HG03159 (cell line): ENCODE measurements around the gene CDH6.
A peak's percentile ranks its signal among the peaks of the same experiment; 100 is the strongest.

ENCODE experiments used
- ATAC-seq: cut with Tn5 transposase; IDR thresholded peaks from one replicate; pipeline ENCODE4 v1.9.1; 2021; ENCODE audit warnings: mild to moderate bottlenecking, moderate library complexity; ENCODE audit not compliant: unreplicated experiment

Gene CDH6

DNA sequence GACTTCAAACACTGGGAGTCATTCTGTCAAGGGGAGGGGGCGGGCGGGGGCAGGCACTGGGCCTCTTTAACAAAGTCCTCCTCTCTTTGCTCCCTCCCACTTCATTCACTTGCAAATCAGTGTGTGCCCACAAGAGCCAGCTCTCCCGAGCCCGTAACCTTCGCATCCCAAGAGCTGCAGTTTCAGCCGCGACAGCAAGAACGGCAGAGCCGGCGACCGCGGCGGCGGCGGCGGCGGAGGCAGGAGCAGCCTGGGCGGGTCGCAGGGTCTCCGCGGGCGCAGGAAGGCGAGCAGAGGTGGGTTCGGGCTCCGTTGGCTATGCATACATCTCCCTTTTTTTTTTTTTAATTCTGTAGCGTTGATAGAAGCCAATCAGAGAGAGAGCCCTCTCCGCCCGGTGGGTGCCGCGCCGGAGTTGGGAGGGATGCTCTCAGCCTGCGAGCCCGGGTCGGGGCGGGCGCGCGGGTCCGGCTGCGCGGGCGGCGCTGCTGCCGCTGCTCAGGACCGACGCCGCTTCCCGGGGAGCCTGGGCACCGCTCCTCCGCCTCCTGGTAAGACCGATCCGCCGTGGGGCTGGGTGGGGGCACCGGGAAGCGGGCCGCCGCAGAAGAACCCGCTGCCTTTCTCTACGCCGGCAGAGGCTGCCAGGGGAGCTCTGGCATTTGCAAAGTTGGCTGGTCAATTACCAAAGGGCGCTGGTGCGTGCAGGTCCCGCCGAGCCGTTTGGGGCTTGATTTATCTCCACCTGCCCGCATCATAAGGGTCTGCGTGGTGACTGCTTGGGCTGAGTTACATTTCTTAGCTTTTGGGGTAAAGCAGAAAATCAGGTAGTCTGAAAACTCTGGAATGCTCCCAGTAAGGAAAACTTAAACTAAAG lies at the start of gene CDH6:
CDH6 (plus strand) TSS at position 96 of the 877 bp plus-strand sequence. CDS start 73,788 bp downstream, outside the sequence.
- ATAC-seq: no peak

DNA sequence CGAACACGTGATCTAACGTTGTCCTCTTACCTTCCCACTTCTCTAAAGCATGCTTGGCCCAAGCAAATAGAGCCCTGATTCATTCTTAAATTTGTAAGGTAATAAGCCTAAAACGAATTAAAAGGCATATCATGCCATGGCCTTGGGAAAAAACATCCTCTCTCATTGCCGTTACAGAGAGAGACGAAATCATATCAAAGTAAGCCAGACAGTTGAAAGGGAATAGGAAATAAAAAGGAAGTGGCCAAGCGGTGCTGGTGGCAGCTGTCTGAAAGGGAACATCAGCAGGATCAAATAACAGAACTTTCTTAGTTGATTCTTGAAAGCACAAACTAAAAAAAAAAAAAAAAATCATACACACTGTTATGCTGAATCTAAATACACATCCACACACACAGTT lies 49.1 kb upstream of the CDH6 start:
- no peak for ATAC-seq

DNA sequence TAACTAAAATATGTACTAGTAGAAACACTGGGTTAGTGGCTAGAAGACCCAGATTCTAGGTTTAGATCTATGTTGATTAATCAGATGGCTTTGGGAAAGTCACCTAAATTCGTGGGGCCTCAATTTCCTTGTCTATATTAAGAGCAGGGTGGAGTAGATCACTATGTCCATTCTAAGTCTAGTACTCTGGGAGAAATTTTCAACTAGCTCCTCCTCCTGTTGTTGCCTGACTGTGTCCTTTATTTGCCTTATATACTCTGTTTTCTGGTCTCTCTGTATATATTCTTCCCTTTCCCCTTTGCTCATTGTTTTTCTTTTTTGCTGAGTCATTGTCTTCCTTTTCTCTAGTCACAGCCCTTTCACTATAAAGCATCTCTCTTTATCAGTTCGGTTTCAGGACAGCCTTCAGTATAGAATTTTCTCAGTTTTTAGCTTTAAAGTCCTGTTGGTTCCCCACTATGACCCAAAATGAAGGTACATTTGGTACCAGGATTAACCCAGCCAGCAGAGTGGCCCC lies 44.5 kb upstream of the CDH6 start:
- no peak for ATAC-seq

DNA sequence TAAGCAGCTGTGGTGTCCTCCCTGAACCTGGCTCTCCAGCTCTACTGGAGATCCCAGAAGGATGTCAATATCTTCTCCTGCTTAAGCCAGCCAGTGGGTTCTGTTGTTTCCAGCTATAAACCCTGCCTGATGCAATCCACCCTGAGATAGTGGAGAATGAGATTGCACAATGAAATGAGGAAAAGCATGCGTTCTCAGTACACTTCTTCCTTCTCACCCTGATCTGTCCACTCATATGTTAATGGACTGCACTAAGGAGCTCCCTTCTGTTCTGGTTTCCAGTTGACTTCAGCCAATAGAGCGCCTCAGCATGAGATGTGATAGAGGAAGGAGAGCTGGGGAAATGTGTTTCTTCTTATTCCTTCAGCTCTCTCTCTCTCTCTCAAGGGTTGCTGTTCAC lies 40.0 kb upstream of the CDH6 start:
- no peak for ATAC-seq

DNA sequence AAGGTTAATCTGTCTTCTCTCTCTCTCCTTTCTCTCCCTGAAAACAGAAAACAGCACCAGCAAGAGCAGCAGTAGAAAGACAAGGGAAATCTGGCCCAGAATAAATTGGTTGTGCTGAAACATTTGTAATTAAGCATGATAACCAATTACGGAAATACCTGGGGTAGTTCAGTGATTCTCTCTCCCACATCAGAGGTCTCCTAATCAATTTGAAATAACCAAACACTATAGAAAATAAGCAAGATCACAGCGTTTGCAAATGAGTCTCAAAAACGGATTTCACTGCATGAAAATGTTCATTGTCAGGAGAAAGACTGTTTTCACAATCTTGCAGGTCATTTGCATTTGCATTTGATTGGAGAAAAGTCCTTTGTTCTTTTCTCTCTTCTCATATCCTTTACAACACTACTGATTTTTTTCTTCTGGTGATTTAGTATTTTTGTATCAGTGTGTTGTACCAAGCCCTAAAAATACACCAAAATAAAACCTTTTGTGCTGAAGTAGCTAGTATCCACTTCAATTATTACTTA lies 36.8 kb upstream of the CDH6 start:
- ATAC-seq: no peak

DNA sequence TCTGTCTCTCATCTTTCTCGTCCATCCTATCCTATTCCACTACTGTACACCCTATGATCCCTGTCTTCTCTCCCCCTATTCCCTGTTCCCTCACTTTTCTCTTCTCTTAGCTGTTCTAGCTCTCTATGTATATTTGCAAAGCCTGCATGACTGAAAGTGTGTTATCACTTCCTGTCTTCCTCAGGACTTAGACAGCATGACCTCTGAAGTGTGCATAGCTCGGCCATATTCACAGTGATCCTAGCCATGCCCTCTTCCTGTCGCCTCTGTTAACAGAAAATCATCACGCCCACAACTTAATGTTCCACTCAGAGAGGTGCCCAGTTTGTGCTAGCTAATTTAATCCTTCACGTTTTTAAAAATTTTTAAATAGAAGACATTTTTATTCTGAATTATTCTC lies 35.8 kb upstream of the CDH6 start:
- ATAC-seq: no peak

DNA sequence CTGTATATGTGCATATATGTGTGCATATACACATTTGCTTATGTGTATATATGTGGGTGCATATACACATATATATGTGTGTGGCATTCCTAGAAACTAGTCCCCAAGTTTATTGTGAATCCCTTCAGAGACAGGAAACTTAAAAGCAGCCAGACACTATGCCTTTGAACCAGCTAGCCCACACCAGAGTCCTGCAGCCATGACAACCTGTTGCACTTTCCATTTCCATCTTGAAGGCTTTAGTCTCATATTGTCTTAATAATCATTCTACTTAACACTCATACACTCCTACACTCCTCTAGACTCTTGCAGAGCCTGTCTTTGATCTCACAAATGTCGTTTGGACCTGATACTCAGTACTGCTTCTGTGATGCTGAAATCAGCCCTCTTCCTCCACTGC lies 34.8 kb upstream of the CDH6 start:
- no peak for ATAC-seq

DNA sequence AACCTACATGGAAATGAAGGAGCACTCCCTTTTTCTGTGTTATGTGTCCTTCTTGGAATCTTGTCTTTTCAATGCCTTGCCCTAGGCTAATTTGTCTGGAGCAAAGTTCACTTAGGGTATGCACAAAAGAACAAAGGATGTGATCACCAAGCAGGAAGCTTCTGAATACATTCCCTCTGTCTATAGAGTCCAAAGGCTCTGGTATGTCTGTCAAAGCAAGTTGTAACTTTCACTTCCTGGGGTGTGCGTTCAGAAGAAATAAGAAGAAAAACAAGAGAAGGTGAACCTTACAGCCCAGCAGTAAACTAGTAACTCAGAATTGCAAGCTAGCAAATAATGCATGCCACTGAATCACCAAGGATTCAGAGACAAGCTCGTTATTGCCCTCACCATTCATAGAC lies 31.7 kb upstream of the CDH6 start:
- ATAC-seq: no peak

DNA sequence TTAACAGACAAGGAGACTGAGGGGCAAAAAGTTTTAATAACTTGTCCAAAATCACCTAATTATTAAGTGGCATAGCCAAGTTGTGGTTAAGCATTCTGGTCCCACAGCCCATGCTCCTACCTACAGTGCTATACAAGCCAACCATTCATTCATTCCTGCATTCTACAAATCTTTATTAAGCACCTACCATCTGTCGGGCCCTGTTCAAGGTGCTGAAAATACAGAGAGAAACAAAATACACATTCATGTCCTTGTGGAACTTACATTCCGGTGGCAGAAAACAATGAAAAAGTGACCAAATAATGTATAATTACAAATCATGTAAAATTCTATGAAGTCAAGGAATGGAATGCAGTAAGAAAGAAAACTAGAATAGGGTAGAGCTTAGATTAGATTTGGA lies 27.8 kb upstream of the CDH6 start:
- ATAC-seq: no peak

DNA sequence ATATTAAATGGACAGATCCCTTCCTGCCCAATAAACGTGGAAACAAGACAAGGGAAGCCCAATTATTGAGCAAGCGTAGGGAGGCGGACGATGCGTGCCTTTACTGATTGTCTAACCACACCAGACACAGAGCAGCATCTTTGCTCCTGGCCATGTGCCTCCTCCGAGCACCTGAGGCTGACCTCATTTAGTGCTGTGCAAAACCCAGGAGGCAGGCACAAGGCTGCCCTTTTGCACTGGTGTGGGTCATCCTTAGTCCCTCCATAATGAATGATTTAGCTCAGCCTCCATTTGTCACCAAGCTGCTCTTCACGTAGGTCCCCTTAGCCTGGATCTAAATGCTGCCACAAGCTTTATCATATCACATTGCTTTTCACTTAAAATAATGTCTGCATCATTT lies 24.1 kb upstream of the CDH6 start:
- ATAC-seq: no peak

DNA sequence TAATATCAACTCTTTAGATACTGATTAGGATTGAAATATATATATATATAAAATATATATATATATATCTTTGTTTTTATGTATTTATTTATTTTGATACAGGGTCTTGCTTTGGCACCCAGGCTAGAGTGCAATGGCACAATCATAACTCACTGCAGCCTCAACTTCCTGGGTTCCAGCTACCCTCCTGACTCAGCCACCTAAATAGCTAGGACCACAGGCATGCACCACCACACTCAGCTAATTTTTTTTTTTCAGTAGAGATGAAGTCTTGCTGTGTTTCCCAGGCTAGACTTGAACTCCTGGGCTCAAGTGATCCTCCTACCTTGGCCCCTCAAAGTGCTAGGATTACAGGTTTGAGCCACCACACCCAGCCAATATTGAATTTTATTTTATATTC lies 20.6 kb upstream of the CDH6 start:
- ATAC-seq: no peak

DNA sequence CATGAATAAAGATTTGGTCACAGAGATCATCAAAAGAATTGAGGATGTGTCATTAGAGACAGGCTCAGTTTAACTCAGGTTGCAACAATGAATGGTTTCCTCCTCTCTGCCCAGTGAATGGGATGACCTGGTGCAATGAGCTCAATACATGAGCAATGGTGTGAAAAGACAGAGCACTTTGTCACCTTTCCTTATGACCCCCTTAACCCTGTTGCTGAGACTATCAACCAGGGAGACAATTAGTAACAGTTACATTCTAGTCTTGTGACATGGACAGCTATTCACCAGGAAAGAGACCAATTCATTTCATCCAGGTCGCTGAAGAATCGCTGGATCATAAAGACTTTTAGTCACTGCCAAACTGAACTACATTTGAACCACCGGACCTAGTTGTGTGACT lies 19.9 kb upstream of the CDH6 start:
- ATAC-seq: no peak

DNA sequence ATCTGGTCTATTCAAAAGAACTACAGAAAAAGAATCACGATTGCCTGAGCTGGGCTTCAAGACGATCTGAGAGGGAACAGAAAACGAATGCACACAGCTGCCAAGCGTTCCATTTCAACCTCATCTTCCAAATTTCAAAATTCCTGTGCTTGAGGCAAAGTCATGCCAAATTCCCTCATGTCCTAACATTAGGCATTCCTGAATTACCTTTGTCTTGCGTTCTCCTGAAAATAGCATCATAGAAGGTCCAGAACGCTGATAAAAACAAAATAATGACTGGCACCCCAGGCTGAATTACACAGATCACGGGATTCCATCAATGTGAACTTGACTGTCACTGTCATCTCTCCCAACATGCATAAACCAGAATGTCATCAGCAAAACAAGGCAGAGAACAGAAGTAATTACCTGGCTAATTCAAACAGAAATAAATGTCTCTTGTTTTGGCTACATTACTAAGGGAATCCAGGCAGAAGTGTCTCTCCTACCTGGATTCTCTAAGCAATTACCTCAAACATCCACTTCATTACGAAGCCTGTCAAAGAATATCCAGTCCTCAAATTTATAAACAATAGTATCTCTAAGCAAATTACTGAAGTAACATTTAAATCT lies 12.0 kb upstream of the CDH6 start:
- no peak for ATAC-seq

DNA sequence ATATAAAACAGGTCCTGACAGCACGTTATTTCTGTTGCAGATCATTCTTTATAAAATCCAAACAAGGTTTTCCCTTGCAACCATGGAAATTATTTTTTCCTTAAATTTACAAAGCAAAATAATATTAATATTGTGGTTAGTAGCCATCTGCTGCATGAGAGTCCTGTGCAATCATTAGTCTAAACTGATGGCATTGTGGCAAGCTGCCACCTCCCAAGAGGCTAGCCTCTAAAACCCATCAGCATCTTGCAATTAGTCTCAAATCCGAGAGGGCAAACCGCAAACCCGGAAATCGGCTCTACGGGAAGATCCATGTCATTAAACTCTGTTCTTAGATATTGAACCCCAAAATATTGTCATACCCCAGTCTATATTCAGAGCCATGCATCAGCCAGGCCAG lies 11.3 kb upstream of the CDH6 start:
- ATAC-seq: no peak

DNA sequence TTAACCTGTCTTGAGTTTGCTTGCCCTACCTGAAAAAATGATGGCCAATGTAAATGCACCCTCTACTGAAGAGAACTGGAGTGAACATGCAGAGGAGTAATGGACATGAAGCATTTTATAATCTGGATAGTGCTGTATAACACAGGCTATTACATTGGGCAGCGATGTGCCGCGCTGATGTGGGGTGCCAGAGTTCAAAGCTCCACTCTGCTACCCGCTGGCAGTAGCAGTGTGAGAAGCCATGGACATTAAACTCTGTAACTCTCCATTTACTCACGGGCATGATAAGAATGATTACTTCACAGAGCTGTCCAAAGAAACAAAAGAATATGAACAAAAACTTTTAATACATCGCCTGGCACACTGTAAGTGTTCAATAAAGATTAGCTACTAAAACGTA lies 7.5 kb upstream of the CDH6 start:
- ATAC-seq: no peak

DNA sequence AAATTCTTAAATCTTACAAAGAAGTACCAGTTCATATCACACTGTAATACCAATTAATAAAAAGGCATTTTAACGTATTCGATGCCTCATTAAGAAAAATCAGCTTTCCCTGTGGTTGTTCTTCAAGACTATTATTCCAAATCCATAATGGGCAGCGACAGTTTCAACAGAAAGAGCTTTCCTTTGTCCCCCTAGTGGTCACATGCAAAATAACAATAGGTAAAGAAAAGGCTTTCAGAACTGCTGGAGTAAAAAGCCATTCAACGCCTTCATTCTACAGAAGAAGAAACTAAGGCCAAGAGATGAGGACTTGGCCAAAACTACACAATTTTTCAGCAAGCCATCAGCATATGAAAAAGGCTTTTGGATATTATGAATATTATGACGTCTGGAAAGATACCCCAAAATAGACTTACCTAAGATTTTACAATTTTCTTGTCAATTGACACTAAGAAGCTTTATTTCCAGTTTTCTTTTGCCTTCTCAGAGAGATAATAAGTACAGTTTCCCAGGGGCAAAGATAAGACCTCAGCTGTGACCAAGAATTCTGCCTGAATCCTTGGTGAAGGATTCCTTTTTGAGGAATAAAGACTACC lies 6.7 kb upstream of the CDH6 start:
- peak; percentile 70 for ATAC-seq

DNA sequence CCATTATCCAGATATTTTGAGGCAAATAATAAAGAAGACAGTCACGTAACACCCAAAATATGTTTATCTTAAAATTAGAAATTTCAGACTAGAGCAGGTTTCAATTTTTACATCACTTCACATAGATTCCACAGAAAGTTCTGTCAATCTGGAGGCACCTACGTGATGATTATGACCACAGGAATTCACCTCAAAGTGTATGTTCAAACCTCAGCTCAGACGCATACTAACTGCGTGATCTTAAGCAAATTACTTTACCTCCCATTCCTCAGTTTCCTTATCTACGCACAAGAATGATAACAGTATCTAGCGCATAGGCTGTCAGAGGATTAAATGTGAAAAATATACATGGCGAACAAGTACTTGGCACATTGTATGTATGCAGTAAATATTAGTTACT lies 5.9 kb upstream of the CDH6 start:
- ATAC-seq: no peak

DNA sequence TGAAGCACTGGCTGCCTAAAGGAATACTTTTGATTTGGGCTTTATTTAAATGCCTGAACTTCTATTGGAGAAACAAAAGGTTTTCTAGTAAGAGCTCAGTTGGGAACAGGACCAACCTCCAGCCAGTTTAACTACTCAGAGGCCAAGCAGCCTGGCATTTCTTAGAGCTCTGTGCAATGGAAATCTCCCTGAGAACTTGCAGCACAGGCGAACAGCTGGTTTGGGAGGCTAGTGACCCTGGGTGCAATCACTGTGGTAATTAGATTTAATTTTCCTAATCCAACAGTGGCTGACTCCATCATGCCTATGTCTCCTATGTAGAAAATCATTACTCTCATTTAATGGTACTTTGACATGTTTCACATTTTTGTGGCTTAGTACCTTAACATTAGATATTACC lies 1.0 kb upstream of the CDH6 start:
- ATAC-seq: no peak

DNA sequence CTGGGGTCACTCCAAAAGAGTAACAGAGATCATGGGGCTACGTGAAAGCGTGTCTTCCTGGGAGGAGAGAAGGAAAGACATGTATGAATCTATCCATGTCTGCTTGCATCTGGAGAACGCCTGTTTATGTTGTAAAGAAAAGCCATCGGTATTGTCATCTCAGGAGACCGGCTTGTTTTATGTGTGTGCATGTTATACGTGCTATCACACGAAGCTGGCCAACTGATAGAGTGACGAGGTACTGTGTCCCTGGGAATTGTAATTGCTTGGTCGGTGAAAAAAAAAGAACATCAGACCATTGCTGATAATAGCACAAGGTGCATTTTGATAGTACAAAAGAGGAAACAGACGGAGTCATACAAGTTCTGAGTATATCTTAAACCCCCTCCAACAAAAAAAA lies 370 bp upstream of the CDH6 start:
- ATAC-seq: no peak

DNA sequence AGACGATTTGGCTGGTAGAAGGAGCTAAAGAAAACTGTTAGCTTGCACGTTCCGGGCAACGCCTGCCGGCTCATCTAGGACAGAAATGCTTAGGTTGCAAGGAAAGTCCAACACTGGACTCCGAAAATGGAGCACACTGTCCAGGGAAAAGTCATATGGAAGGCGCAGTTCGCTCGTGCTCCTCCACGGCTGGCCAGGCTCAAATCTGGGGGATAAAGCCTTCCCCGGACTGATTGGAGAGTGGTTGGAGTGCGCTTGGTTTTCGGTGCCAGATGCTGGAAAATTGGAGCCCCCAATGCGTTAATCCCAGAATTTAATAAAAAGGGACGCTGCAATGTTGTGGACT lies 955 bp downstream of the CDH6 start:
- ATAC-seq: no peak

DNA sequence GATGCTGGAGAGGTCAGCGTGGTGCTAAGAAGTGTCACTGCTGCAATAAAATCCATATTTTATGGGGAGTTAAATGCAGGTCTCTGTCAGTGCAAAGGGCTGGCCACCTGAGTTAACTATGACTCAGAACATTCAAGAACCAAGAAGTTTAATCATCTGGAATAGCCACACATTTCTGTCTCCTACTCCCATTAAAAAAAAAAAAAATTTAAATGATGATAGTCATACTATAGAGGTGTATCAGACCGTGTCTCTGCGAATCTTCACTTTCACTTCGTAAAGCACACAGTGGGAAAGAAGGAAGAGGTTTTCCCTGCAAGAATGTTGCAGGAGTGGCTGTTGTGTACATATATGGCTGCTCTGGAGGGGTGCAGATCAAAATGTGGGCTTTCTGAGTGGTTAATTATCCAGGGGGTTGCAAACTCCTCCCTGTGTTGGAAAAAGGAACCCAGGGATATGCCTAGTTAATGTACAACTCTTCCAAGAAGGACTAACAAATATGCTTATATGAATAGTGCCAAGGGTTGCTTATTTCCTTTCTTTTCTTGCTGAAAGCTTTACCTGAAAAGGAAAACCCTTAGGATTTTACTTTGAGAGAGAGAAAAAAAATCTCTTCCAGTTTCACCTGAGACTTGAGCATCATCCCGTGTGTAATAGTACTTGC lies 1.5 kb downstream of the CDH6 start:
- ATAC-seq: no peak
